Activated CD8-positive, alpha-beta T cell treated with anti-CD3 and anti-CD28 coated beads for 36 hours (primary cell): ENCODE data around the gene MBD5. TPM values are rescaled to one million over a fixed set of nuclear protein-coding genes. Genes with fewer than 3 reads are reported as not detected.

Experiments
- ATAC-seq: fragments of 200-7000 bp; cut with Tn5 transposase; one replicate; pipeline ENCODE4 v1.10.0; 2021; ENCODE audit warnings: mild to moderate bottlenecking, moderate library complexity
- CTCF ChIA-PET: fragments of 350-600 bp; sonication (Branson Sonifier 250); formaldehyde crosslinking; loops from one replicate; lab custom pipeline; 2021; ENCODE audit warnings: antibody characterized with exemption; lab: Charles Lee
- POLR2A ChIA-PET: fragments of 350-600 bp; sonication (Branson Sonifier 250); formaldehyde crosslinking; loops from one replicate; lab custom pipeline; 2021; ENCODE audit warnings: antibody characterized with exemption; lab: Charles Lee
- DNase-seq: peaks from one replicate; pipeline ENCODE4 v3.0.0-alpha.2; 2020
- H3K27ac Mint-ChIP-seq: one replicate; pipeline ENCODE4 v1.8.0; 2021; ENCODE audit warnings: mild to moderate bottlenecking, mixed read lengths
- H3K27me3 Mint-ChIP-seq: one replicate; pipeline ENCODE4 v1.8.0; 2021; ENCODE audit warnings: mixed read lengths
- H3K36me3 Mint-ChIP-seq: one replicate; pipeline ENCODE4 v1.8.0; 2021; ENCODE audit warnings: low read depth, mixed read lengths
- H3K4me1 Mint-ChIP-seq: one replicate; pipeline ENCODE4 v1.8.0; 2021; ENCODE audit warnings: low read depth, mixed read lengths
- H3K4me3 Mint-ChIP-seq: one replicate; pipeline ENCODE4 v1.8.0; 2021; ENCODE audit warnings: mild to moderate bottlenecking, moderate library complexity, mixed read lengths
- H3K9me3 Mint-ChIP-seq: one replicate; pipeline ENCODE4 v1.8.0; 2021; ENCODE audit warnings: mixed read lengths
- intact Hi-C: fragments of 100-400 bp; cut with micrococcal nuclease; formaldehyde crosslinking; loops from one replicate; pipeline ENCODE4 v1.10.0; 2022
- total RNA-seq, 2 experiments: library from RNA; stranded (reverse); gene quantifications; one replicate each; pipeline ENCODE4 v1.2.3, GENCODE V29; 2021
- TF ChIP-seq, protein P1 (sequence below): fragments of 200-600 bp; IDR thresholded peaks from one replicate; pipeline ENCODE4 v1.8.0; 2022; ENCODE audit warnings: antibody characterized with exemption, mild to moderate bottlenecking

The MBD5 gene
- total RNA-seq, 2 experiments from 2014 or later = 16.6 to 17.9 TPM

DNA sequence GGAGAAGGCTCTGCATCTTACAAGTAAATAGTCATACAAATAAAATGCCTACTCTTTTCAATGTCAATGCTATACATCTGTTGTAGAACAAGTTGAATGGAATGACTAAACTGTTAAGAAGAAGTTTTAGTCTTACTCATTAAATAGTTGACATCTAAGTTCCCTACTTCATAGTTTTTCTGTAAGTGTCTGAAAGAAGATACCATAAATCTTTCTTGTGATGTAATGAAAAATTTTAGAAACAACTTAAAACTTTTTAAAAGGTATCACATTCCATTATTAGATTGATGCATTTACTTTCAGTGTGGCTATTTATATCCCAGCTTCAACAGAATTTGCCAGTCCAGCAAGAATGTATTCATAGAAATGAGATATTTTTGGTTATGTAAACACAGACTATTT, 438.5 kb downstream of the MBD5 start:
- CTCF ChIA-PET = no interaction called here

DNA sequence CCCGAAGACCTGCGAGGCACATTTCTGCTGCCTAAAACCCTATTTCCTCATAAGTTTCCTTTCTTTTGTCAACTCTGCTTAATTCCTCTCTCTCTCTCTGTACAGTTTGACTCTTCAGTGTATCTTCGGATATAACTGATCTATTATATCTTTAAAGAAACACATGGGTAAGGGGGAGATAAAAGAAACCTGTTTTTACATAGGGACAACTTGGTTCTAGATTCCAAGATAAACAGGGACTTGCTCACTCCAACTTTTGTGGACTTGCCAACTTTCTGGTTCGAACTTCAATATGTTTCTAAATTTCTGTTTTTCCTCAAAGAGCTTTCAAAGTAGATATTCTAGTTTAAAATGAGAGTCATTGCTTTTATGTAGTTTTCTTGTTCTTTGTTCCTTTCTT, 441.0 kb downstream of the MBD5 start:
- Mint-ChIP-seq H3K36me3 (peaks cover 2% of the 10 kb centered on the region), H3K9me3 (no peaks in the 10 kb centered on the region), H3K4me3 (no peak overlapping the region), H3K4me1 (no peaks in the 10 kb centered on the region), H3K27ac (no peak overlapping the region), H3K27me3 (no peaks in the 10 kb centered on the region)
- TF ChIP-seq, protein P1, sequence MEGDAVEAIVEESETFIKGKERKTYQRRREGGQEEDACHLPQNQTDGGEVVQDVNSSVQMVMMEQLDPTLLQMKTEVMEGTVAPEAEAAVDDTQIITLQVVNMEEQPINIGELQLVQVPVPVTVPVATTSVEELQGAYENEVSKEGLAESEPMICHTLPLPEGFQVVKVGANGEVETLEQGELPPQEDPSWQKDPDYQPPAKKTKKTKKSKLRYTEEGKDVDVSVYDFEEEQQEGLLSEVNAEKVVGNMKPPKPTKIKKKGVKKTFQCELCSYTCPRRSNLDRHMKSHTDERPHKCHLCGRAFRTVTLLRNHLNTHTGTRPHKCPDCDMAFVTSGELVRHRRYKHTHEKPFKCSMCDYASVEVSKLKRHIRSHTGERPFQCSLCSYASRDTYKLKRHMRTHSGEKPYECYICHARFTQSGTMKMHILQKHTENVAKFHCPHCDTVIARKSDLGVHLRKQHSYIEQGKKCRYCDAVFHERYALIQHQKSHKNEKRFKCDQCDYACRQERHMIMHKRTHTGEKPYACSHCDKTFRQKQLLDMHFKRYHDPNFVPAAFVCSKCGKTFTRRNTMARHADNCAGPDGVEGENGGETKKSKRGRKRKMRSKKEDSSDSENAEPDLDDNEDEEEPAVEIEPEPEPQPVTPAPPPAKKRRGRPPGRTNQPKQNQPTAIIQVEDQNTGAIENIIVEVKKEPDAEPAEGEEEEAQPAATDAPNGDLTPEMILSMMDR = no peak
- POLR2A ChIA-PET = no interaction called here
- intact Hi-C loops = no loop called here
- DNase-seq = no peak
- ATAC-seq = no peak
- CTCF ChIA-PET = interaction anchor here (0.7 kb wide), 1 partner anchor 527 kb away, joined by 3 read pairs; no protein-coding TSS in a partner anchor

More for the DNA sequence above, 438.5 kb downstream of the MBD5 start:
- Mint-ChIP-seq H3K4me1 (no peaks in the 10 kb centered on the region), H3K4me3 (no peak overlapping the region), H3K27ac (no peak overlapping the region), H3K9me3 (no peaks in the 10 kb centered on the region), H3K27me3 (no peaks in the 10 kb centered on the region), H3K36me3 (peaks cover under 1% of the 10 kb centered on the region)
- intact Hi-C loops = no loop called here
- POLR2A ChIA-PET = no interaction called here
- TF ChIP-seq, protein P1 = no peak
- no peak for ATAC-seq
- DNase-seq = no peak

DNA sequence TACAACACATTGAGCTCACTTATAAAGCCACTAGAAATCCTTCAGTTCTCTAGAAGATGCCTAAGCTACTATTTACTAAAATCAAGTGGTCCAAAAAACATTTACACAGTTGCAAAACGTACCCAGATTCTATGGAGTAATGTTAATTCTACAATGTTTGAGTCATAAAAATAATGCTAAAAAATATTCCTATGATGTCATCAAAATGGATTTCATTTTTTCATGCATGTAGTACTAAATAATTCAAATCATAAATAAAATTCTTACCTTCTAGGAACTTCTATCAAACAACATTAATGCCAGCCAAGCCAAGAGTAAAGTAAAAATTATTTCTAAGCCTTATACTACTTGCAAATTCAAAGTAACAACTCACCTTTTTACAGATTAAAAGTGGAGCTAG, 454.7 kb downstream of the MBD5 start:
- intact Hi-C loops = no loop called here
- H3K4me1 Mint-ChIP-seq = no peaks in the 10 kb centered on the region
- TF ChIP-seq, protein P1 = no peak
- CTCF ChIA-PET = interaction anchor here (2.3 kb wide), 1 partner anchor 33 kb away, joined by 5 read pairs; no protein-coding TSS in a partner anchor
- no peaks in the 10 kb centered on the region for H3K9me3 Mint-ChIP-seq
- DNase-seq (no peak), ATAC-seq (no peak)
- H3K4me3 Mint-ChIP-seq = no peak overlapping the region
- no peaks in the 10 kb centered on the region for H3K27me3 Mint-ChIP-seq
- no peaks in the 10 kb centered on the region for H3K36me3 Mint-ChIP-seq
- POLR2A ChIA-PET = no interaction called here
- H3K27ac Mint-ChIP-seq = no peak overlapping the region

DNA sequence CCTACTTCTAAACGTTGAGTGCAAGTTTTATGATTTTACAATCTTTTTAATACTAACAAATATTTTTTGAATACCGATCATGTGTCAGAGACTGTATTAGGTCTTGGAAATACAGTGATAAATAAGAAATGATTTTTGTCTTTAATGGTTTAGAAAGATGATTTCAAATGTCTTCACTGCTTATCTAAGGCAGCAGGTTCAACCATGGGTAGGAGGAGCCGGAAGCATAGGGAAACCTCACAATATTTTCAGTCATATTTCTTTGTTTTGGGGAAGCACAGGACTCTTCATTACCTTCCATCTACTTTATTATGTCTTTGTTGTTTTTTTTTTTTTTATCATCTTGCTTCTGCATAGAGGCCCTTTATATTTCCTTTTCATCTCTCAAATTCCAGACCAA, 458.5 kb downstream of the MBD5 start:
- peaks cover 1% of the 10 kb centered on the region for H3K36me3 Mint-ChIP-seq
- ChIA-PET CTCF (interaction anchor here (1.0 kb wide), 1 partner anchor 30 kb away, joined by 5 read pairs; no protein-coding TSS in a partner anchor), POLR2A (no interaction called here)
- TF ChIP-seq, protein P1 = no peak
- no peaks in the 10 kb centered on the region for H3K27me3 Mint-ChIP-seq
- DNase-seq (no peak), ATAC-seq (no peak)
- H3K4me3 Mint-ChIP-seq = no peak overlapping the region
- intact Hi-C loops = no loop called here
- H3K9me3 Mint-ChIP-seq = no peaks in the 10 kb centered on the region
- H3K27ac Mint-ChIP-seq = no peak overlapping the region
- H3K4me1 Mint-ChIP-seq = no peaks in the 10 kb centered on the region

DNA sequence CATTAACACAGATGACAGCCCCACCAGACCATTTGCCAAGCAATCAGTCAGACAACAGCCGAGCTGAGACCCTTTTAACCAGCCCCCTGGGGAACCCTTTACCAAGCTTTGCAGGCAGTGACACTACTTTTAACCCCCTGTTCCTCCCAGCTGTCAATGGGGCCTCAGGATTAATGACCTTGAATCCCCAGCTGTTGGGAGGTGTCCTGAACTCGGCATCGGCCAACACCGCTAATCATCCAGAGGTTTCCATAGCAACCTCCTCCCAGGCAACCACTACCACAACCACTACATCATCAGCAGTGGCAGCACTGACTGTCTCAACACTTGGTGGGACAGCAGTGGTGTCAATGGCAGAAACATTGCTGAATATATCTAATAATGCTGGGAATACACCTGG, 462.8 kb downstream of the MBD5 start:
- H3K27ac Mint-ChIP-seq = no peak overlapping the region
- no peaks in the 10 kb centered on the region for H3K9me3 Mint-ChIP-seq
- H3K4me1 Mint-ChIP-seq = no peaks in the 10 kb centered on the region
- no peaks in the 10 kb centered on the region for H3K27me3 Mint-ChIP-seq
- H3K4me3 Mint-ChIP-seq = no peak overlapping the region
- POLR2A ChIA-PET = no interaction called here
- peaks cover 1% of the 10 kb centered on the region for H3K36me3 Mint-ChIP-seq
- DNase-seq (no peak), ATAC-seq (no peak)
- intact Hi-C loops = no loop called here
- CTCF ChIA-PET = interaction anchor here (0.6 to 1.3 kb wide), 2 partner anchors 453 to 493 kb away, joined by 3 to 4 read pairs; no protein-coding TSS in a partner anchor
- TF ChIP-seq, protein P1 = no peak
